Activated gamma-delta T cell (primary cell): Measurements from ENCODE around the gene EIF4A3.
"Not testable (repeated sequence)": the region's sequence is repeated elsewhere in the genome, so short reads cannot be mapped to it uniquely, and the experiment has no call there.

ENCODE experiments used
- DNase-seq: peaks from one replicate; lab custom pipeline; 2025; lab: John Stamatoyannopoulos, UW

EIF4A3 gene

DNA sequence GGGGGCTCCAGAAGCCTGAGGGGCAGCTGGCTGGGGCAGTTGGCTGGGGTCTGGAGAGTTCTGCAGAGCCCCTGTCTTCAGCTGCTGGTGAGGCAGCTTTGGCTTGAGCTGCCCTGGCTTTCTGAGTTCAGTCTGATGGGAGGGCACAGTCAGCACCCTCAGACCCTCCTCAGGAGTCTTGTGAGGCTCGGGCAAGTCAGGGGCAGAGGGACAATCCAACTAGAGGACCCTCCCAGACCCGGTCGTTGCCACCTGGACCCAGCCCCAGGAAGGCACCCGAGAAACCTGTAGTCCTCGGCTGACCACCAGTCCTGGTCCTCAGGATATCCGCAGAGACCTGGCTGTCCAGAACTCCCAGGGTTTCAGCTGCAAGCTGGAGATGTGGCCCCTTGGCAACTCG is 24.8 kb upstream of the EIF4A3 start:
- no peak for DNase-seq

DNA sequence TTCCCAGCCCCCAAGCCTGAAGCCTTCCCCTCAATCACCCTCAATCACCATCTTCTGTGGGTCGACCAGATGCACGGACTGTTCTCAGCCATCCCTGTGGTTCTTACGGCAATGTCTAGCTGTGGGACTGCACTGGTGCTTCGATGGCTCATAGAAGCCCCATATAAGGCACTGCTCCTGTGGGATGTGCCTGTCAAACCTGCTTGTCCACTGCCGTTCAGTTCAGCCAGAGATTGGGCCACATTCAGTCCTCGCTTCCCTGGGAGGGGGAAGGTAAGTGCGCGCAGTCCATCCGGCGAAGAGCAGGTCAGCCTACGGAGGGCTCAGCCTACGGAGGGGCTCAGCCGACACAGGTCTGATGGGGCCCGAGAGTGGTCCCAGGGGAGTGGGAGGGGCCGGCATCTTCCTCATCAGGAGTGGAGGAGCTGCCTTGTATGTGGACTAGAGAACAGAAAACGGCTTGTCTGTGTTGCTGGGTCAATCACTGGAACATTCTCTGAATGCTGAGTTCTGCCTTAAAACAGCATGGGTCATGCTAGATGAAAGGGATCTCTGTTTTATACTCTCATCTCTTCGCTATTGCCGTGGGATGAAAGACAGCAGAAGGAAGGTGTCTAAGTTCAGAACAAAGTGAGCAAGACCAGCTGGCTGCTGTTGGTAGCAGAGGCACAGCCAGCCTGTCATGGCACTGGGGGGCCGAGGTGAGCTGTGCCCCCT is 23.0 kb upstream of the EIF4A3 start, which contains the start of gene CARD14:
Gene CARD14, plus strand, starts transcription at position 247 of the 717 bp plus-strand sequence. CDS start 11,409 bp downstream, outside the sequence.
- DNase-seq, result no peak

DNA sequence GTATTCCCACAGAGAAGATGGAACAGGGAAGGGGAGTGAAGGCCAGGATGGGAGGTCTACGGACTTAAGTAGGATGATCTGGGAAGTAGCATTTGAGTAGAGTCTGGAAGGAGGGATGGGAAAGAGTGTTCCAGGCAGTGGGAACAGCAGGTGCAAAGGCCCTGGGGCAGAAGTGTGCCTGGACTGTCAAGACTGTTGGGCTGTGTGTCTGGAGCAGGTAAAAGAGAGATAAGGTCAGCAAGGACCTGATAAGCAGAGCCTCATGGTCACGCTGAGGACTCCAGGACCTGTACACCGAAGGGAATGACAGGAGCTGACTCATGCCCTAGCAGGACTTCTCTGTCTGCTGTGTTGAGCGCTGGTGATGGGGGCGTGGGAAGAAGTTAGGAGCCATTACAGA is 22.2 kb upstream of the EIF4A3 start:
- DNase-seq, result no peak

DNA sequence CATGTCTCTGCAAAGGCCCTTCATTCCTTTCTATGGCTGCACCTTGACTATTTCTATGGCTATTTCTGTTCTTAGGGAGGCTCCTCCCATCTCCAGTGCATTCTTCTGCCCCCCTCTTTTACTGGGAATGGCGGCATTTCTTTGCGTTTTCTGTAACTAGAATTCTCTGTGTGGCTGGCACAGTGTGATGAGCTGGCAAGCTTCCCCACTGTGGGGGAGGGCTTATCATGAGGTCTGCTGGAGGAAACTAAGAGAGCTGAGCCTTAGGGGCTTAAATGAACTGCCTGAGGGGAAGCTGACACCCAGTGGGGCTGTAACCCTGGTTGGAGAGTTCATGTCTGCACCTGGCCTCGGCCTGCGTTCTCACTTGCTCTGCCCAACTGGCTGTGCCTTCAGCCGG is 21.4 kb upstream of the EIF4A3 start:
- no peak for DNase-seq

DNA sequence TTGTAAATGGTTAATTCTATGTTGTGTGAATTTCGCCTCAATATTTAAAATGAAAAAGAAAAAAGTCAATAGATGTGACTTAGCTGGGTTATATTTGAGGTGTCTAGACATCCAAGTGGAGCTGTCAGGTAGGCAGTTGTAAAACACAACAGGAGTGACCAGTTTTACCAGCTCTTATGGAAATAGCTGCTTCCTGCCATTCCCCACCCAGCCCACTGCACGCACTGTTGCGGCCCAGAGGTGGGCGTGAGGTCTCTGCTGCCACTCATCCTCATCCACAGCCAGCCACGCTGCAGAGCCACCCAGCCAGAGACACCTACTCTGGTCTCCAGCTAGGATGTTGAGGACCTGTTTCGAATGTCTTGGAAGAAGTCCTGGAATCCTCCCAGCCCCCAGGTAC is 19.5 kb upstream of the EIF4A3 start:
- no peak for DNase-seq

DNA sequence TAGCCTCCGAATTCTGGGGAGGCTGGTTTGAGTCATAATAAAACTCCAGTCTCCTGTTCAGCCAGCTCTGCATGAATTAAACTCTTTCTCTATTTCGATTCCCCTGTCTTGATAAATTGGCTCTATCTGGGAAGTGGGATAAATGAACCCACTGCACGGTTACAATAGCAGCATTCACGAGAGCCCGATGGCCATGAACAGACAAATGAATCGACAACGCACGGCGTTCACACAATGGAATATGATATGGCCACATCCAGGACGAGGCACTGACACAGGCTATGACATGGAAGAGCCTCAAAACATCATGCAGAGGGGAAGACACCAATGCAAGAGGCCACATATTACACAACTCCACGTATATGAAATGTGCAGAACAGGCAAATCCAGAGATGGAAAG is 17.3 kb upstream of the EIF4A3 start:
- DNase-seq, result no peak

DNA sequence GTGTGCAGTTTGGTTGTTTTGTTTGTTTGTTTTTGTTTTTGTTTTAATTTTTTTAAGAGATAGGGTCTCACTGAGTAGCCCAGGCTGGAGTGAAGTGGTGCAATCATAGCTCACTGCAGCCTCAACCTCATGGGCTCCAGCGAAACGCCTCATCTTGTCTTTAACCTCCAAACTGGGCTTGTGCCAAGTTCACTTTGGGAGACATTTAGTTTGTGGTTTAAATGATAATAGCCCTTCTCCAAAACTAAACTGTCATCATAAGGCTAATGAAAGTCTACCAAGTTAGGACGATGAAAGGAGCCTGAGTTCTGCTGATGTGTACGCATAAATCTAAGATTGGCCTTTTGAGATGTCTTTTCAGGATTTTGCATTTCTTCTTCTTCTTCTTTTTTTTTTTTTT is 16.4 kb upstream of the EIF4A3 start:
- no peak for DNase-seq

DNA sequence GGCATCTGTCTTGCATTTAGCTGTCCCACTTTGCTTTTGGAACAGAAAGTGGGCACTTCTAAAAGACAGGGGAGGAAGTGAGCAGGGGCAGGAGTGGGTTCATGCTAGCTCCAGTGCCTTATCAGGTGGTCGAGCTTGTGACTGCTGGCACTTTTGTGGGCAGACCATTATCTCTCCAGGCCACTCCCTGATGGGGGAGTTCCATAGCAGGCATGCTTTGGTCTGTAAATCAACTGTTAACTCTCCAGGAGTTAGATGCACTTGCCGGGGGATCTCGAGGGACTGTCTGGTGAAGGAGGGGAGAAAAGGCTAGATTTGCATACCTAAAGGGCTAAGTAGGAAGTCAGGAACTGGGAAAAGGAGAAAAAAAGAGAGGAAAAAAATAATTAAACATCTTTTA is 13.6 kb upstream of the EIF4A3 start:
- DNase-seq, result no peak

DNA sequence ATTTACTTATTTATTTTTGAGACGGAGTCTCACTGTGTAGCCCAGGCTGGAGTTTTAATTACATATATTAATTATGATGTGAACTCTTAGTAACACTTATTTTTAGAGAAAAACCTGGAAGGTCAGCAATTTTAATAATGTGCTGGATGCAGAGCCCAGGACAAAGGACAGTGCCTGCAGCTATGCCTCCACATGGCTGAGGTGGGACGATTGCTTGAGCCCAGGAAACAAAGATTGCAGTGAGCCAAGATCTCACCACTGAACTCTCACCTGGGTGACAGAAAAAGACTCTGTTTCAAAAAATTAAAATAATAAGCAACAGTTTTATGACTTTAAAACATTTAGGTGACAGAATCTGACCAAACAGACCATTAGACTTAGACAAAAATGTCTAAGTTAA is 11.9 kb upstream of the EIF4A3 start:
- no peak for DNase-seq

DNA sequence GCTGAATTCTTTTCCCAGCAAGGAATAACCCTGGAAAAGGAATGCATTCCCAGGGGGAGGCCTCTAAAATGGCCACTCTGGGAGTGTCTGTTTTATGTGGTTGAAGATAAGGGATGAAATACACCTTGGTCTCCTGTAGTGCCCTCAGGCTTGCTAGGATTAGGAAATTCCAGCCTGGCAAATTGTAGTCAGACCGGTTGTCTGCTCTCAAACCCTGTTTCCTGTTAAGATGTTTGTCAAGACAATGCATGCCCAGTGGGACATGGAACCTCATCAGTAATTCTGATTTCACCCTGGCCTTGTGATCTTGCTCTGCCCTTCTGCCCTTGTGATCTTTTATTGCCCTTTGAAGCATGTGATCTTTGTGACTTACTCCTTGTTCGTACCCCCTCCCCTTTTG is 8.7 kb upstream of the EIF4A3 start:
- not testable (repeated sequence) for DNase-seq

DNA sequence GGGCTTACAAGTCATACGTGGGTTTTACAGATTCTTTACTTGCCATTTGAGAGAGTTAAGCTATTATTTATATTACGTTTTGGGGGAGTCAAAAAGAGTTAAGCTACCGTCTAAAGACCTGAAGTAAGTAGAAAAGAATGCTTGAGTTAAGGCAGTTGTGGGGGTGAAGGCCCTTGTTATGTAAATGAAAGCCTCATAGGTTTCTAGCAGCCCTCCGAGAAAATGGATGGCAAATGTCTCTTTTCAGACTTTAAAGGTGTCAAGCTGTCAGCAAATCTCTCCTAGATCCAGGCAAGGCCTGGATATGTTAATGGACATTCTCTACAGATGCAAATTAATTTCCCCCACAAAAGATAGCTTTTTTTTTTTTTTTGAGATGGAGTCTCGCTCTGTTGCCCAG is 7.2 kb upstream of the EIF4A3 start:
- DNase-seq, result no peak

DNA sequence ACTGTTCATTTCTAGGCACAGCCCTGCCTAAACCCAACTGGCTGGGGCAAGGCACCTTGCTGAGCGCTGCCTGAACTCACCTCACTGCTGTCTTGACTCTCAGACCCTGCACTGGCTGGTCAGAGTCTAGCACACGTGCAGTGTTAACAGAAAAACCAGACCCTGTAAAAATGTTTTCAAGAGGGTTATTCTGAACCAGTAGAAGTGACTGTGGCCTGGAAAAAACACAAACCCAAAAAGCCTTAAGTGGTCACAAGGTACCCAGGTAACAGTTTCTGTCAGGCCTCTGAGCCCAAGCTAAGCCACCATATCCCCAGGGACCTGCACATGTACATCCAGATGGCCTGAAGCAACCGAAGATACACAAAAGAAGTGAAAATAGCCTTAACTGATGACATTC is 6.1 kb upstream of the EIF4A3 start:
- no peak for DNase-seq

DNA sequence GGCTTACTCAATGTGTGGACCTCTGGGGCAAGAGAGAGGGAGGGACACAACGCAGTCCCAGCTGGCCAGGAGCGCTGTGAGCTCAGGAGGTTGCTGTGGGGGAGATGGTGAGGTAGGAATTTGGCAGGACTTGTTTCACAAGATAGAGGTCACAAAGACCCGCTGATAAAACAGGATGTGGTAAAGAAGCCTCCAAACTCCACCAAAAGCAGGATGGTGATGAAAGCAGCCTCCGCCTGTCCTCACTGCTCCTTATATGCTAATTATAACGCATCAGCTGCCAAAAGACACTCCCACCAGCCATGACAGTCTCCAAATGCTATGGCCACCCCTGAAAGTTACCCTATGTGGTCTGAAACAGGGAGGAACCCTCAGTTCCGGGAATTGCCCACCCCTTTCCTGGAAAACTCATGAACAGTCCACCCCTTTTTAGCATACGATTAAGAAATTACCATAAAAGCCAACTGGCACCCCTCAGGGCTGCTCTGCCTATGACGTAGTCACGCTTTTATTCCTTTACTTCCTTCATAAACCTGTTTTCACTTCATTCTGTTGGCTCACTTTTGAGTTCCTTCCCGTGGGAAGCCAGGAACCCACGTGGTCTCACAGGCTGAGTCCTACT is 5.3 kb upstream of the EIF4A3 start:
- DNase-seq, result no peak

DNA sequence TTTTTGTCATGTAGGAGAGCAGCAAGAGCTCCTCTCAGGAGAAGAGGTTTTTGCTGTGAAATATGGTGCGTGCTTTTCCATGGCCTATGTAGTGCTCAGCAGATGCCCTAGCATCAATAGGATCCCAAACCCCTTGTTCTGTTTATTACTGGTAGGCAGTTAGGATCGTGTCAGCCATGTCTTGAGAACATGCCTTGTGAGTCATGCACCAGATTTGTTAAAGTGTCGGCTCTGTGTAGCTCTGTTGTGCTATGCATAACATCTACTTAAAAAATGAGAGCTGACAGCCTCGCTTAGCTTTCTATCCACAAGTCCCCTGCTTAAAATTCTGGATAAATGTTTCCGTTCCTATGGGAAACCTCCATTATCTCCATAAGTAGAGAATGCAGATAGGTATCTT is 4.4 kb upstream of the EIF4A3 start:
- no peak for DNase-seq

DNA sequence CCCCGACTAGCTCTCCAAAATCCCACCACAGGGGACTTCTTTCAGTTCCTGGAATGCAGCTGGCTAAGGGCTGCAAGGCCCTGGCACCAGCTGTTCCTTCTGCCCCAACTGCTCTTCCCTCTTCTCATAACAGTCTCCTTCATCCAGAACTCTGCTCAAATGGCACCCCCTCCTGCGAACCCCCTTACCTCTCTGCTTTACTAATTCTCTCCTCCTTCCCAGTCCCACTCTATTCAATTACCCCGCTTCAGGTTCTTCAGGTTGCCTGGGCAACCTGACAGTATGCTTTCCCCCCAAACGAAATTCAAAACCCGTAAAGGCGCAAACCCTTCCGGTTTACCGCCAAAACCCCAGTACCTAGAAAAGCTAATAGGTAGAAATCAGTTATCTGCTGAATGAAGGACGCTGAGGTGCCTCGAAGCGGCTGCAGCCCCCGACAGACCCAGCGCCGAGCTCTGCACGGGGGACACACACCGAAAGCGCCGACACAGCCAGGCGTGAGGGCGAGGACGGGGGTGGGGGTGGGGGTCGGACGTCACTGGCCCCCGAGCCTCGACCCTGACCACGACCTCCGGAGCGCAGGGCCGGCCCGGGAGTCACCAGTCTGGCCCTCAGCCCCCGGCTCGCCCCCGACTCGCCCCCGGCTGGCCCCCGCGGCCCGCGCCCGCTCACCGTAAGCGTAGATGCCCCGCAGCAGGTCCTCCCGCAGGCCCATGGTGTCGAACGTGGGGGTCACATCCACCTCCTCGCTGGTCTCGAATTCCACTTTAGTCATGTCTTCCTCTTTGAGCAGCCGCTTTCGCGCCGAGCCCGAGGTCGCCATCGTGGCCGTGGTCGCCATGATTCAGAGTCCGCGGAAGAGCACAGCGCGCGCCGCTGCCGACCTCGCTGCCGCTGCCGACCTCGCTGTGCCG is 550 bp downstream of the EIF4A3 start:
- DNase-seq, result no peak

DNA sequence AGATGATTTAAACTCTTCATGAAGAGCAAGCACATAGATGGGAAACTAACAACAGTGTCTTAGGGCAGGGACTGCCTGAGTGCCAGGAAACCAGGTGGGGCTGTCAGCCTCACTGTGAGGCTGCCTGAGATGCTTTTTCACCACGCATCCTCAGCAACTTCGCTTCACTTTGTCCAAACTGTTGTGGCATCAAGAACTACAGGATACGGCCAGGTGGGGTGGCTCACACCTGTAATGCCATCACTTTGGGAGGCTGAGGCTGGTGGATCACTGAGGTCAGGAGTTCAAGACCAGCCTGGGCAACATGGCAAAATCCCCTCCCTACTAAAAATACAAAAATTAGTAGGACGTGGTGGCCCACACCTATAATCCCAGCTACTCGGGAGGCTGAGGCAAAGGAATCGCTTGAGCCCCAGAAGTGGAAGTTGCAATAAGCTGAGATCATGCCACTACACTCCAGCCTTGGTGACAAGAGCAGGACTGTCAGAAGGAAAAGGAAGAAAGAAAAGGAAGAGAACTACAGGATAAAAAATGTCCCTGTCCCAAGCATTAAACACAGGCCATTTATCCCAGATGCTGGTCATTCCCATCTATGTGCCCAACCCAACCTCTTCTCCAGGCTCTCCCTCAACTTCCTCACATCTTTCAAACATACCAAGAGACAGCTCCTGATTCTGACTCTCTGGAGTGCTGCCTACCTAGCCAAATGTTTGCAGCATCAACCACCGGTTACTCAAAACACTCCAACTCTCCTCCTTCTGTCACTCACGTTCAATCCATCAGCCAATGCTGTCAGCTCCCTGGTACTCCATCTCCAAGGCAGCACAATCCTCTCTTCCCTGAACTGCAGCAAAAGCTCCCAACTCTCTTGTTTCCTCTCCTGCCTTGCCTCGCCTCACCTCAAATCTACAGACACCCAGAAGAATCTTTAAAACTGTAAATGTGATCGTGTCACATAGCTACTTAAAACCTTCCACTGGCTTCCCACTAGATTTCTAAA is 1.6 kb downstream of the EIF4A3 start:
- DNase-seq, result no peak

DNA sequence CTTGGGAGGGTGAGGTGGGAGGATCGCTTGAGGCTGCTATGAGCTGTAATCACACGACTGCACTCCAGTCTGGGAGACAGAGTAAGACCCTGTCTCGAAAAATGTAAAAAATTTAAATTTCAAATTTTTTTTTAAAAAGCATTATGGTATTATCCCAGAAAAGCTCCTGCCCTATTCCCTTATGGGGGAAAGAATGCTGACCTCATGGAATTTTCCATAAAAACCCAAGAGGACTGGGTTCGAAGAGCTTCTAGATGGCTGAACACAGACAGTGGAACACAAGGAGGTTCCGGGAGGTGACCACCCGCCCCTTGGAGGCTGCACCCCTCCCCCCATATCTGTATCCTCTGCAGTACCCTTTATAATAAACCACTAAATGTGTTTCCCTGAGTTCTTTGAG is 4.0 kb downstream of the EIF4A3 start:
- no peak for DNase-seq

DNA sequence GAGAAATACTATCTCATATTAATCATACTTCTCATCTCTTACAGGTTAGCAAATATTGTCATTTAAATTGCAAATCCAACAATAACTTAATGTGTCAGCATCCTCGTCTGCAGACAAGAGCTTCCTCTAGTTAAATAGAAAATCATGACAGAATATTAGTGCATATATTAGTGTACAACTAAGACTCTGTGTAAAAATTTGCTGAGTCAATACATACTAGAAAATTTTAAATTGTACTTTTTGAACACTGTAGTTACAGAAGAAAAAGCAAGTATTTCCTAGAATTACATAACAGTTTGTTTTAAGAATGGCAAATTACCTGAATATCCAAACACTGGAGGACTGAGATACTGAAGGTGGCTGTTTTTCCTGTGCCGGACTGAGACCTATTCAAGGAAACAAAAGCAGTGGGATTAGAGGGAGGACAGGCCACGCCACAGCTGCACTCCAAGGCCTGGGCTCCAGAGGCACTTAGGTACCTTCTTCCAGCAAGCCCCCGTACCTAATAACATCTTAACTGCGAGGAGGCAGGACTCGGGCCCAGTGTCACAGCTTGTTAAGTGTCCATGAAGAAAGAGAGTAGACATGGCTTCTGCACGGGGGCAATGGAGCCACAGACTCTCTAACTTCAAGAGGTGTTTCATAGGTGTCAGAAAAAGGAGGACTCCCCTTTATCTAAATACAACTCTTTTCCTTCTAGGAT is 5.3 kb downstream of the EIF4A3 start:
- DNase-seq, result no peak

DNA sequence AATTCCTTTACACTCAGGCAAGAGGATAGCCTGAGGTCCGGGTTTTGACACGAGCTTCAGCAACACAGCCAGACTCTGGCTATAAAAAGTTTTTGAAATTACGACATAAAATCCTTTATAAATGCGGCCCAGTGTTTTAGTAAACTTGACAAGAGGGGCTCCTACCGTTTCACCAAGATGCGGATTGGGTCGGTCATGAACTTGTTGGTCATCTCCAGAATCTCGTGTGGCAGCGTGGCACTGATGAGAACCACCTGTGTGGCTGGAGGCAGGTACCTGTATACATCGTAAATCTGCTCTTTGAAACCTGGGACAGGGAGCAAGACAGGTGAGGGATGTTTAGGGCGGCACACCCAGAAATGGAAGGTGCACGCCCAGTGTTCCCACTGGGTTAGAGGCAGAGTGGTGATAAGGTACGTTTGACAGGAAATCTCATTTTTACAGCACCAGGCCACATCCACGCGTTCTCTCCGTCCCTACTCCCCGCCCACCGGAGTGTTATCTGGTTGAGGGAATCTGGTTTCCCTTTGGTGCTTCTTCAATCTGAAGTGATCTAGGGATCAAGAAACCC is 8.0 kb downstream of the EIF4A3 start:
- DNase-seq, result no peak

DNA sequence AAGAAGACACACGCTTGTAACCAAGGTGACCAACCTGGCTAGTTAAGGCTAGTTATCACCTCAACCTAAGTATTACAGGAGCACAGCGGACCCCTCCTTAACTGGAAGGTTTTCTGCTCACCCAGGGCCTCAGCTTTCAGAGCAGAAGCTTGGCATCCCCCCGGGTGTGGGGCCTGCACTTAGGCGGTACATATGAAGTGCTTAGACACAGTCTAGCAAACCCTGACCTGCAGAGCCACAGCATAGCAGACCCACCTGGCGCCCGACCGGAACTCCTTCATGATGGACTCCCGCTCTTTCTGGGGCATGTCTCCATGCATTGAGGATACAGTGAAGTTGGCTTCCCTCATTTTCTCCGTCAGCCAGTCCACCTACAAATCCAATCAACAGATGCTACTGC is 9.8 kb downstream of the EIF4A3 start:
- no peak for DNase-seq

DNA sequence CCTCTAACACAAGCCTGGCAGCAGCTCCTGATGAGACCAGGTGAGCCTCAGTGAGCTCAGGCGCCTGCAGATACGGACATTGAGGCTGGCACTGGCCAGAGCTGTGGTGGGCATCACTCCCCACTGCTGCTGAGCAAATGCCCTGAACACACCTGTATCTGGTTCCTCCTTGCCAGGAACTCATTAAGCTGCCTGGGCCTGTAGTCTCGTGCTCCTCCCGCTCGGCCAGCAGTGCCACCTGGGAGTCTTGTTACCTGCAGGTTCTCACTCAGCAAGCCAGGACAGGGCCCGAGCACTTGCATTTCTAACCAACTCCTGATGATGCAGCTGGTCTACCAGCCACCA is 13.3 kb downstream of the EIF4A3 start:
- DNase-seq, result no peak
